HepG2 (cell line): Measurements from ENCODE around the gene NDUFAF8. TPM values are rescaled to one million over a fixed set of nuclear protein-coding genes. Genes with fewer than 3 reads are reported as not detected.

ENCODE experiments used
- ARNT2 ChIP-seq: sonication (generic); formaldehyde crosslinking; IDR thresholded peaks from 2 replicates; pipeline ENCODE4 v1.8.0; 2022; ENCODE audit warnings: mild to moderate bottlenecking, low read depth, missing genetic modification reagents, moderate library complexity
- BORCS8-MEF2B ChIP-seq: sonication (generic); formaldehyde crosslinking; IDR thresholded peaks from 2 replicates; pipeline ENCODE4 v1.8.0; 2022; ENCODE audit warnings: mild to moderate bottlenecking, missing genetic modification reagents
- CBFB ChIP-seq: sonication (generic); formaldehyde crosslinking; IDR thresholded peaks from 2 replicates; pipeline ENCODE4 v1.4.0; 2020; ENCODE audit warnings: missing genetic modification reagents
- CEBPG ChIP-seq: IDR thresholded peaks from 2 replicates; pipeline ENCODE4 v1.6.1; 2016
- GLMP ChIP-seq: sonication (generic); formaldehyde crosslinking; IDR thresholded peaks from 2 replicates; pipeline ENCODE4 v1.9.0; 2021; ENCODE audit warnings: missing genetic modification reagents, mild to moderate bottlenecking, borderline replicate concordance
- KLF15 ChIP-seq: sonication (generic); formaldehyde crosslinking; IDR thresholded peaks from 2 replicates; pipeline ENCODE4 v1.8.1; 2023; ENCODE audit warnings: borderline replicate concordance, mild to moderate bottlenecking, inconsistent platforms, missing genetic modification reagents, mixed read lengths
- NFRKB ChIP-seq: fragments of 450-650 bp; IDR thresholded peaks from 2 replicates; pipeline ENCODE4 v1.6.1; 2017
- NONO ChIP-seq, 2 experiments: fragments of 450-650 bp in 1 of 2; sonication (generic) in 1 of 2; formaldehyde crosslinking in 1 of 2; IDR thresholded peaks in 1 of 2; conservative IDR thresholded peaks in 1 of 2; 2 replicates each; pipeline versions ENCODE4 v1.6.1 to v1.8.0; 2017 to 2022; ENCODE audit warnings: mild to moderate bottlenecking in 1 of 2, missing genetic modification reagents in 1 of 2, moderate library complexity in 1 of 2
- PRDM10 ChIP-seq: sonication (generic); formaldehyde crosslinking; IDR thresholded peaks from 2 replicates; pipeline ENCODE4 v1.4.0; 2020; ENCODE audit warnings: low read depth, missing genetic modification reagents
- SALL2 ChIP-seq: sonication (generic); formaldehyde crosslinking; IDR thresholded peaks from 2 replicates; pipeline ENCODE4 v1.8.1; 2023; ENCODE audit warnings: mild to moderate bottlenecking, missing genetic modification reagents, inconsistent platforms
- SKI ChIP-seq: fragments of 450-650 bp; IDR thresholded peaks from one replicate; pipeline ENCODE4 v1.6.1; 2018; ENCODE audit warnings: mild to moderate bottlenecking; ENCODE audit not compliant: partially characterized antibody
- WIZ ChIP-seq: sonication (generic); formaldehyde crosslinking; IDR thresholded peaks from 2 replicates; pipeline ENCODE4 v1.5.1; 2020; ENCODE audit warnings: mild to moderate bottlenecking, missing genetic modification reagents
- ZBTB49 ChIP-seq: sonication (generic); formaldehyde crosslinking; IDR thresholded peaks from 2 replicates; pipeline ENCODE4 v1.4.0; 2020; ENCODE audit warnings: missing genetic modification reagents, borderline replicate concordance
- ZFAT ChIP-seq: sonication (generic); formaldehyde crosslinking; conservative IDR thresholded peaks from 2 replicates; pipeline ENCODE4 v1.8.1; 2023; ENCODE audit warnings: missing genetic modification reagents, inconsistent platforms
- ZNF205 ChIP-seq: IDR thresholded peaks from 2 replicates; pipeline ENCODE4 v1.6.1; 2018; ENCODE audit warnings: missing biosample characterization, missing genetic modification reagents
- ZNF547 ChIP-seq: sonication (generic); formaldehyde crosslinking; IDR thresholded peaks from 2 replicates; pipeline ENCODE4 v1.5.1; 2020; ENCODE audit warnings: mild to moderate bottlenecking, missing genetic modification reagents
- ZNF883 ChIP-seq: sonication (generic); formaldehyde crosslinking; IDR thresholded peaks from 2 replicates; pipeline ENCODE4 v1.5.1; 2020; ENCODE audit warnings: mild to moderate bottlenecking, missing genetic modification reagents; ENCODE audit errors: not compliant biosample characterization
- polyA plus RNA-seq, 8 experiments: library from polyadenylated mRNA; depleted of rRNA in 3 of 8; stranded (reverse) in 7 of 8; unstranded in 1 of 8; fragments of >200 nt; fragmentation: Illumina TruSeq in 4 of 8; extraction: Trizol in 4 of 8; gene quantifications; 2 replicates each; pipeline versions ENCODE4 v1.2.1 to v1.2.3, GENCODE V29; 2011 to 2016; ENCODE audit warnings: low read depth in 4 of 8, missing spikeins in 1 of 8, mixed read lengths in 1 of 8; ENCODE audit not compliant: insufficient read depth in 1 of 8
- total RNA-seq, 5 experiments: library from RNA; depleted of rRNA; stranded (reverse); fragments of >200 nt; fragmentation: Illumina TruSeq; extraction: Trizol; gene quantifications; 2 replicates each; pipeline ENCODE4 v1.2.3, GENCODE V29; 2016; ENCODE audit warnings: low read depth in 1 of 5
- TF ChIP-seq, protein P1 (sequence below): IDR thresholded peaks from 2 replicates; pipeline ENCODE4 v1.6.1; 2012; ENCODE audit warnings: low read length, improper control_type of control experiment

Gene NDUFAF8
- total and polyA plus RNA-seq, 2 of the 13 experiments (the other 11 are each of a cell fraction or from before 2014, with no cell fraction given): 75.6 to 233 TPM

- TF ChIP-seq ZBTB49: no peak
- TF ChIP-seq NFRKB: no peak
- peak; percentile 79 for TF ChIP-seq ZNF547 (CRISPR knock-in tag)
- TF ChIP-seq, protein P1, sequence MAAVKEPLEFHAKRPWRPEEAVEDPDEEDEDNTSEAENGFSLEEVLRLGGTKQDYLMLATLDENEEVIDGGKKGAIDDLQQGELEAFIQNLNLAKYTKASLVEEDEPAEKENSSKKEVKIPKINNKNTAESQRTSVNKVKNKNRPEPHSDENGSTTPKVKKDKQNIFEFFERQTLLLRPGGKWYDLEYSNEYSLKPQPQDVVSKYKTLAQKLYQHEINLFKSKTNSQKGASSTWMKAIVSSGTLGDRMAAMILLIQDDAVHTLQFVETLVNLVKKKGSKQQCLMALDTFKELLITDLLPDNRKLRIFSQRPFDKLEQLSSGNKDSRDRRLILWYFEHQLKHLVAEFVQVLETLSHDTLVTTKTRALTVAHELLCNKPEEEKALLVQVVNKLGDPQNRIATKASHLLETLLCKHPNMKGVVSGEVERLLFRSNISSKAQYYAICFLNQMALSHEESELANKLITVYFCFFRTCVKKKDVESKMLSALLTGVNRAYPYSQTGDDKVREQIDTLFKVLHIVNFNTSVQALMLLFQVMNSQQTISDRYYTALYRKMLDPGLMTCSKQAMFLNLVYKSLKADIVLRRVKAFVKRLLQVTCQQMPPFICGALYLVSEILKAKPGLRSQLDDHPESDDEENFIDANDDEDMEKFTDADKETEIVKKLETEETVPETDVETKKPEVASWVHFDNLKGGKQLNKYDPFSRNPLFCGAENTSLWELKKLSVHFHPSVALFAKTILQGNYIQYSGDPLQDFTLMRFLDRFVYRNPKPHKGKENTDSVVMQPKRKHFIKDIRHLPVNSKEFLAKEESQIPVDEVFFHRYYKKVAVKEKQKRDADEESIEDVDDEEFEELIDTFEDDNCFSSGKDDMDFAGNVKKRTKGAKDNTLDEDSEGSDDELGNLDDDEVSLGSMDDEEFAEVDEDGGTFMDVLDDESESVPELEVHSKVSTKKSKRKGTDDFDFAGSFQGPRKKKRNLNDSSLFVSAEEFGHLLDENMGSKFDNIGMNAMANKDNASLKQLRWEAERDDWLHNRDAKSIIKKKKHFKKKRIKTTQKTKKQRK: peak; percentile 54; the same call in 1 of the 2 replicates
- no peak for TF ChIP-seq SKI
- TF ChIP-seq ZNF205: no peak
- TF ChIP-seq GLMP: no peak
- no peak for TF ChIP-seq PRDM10 (CRISPR knock-in tag)
- peak; percentile 85; the same call in 1 of the 2 replicates for TF ChIP-seq BORCS8-MEF2B
- TF ChIP-seq ZNF883: peak; percentile 19
- TF ChIP-seq NONO (IDR thresholded peaks at IDR 0.05): no peak
- peak; percentile 43; the same call in 1 of the 2 replicates for TF ChIP-seq NONO (CRISPR knock-in tag; conservative IDR thresholded peaks at IDR 0.05)
- TF ChIP-seq ZFAT (CRISPR knock-in tag): 0 out of 2 replicates have a peak, but pooled peaks have one; percentile 36
- no peak for TF ChIP-seq KLF15 (CRISPR knock-in tag)
- 0 out of 2 replicates have a peak, but pooled peaks have one; percentile 56 for TF ChIP-seq SALL2 (CRISPR knock-in tag)
- TF ChIP-seq CBFB (CRISPR knock-in tag): no peak
- TF ChIP-seq CEBPG (CRISPR knock-in tag): peak; percentile 21; the same call in 1 of the 2 replicates
- TF ChIP-seq WIZ (CRISPR knock-in tag): no peak; the same call in 1 of the 2 replicates
- TF ChIP-seq ARNT2: peak; percentile 95
These were observed 16.0 kb upstream of the NDUFAF8 start, which contains the start of gene CEP131 (continued) for GRCh38 chr17:81222906-81223761.
